ENCODE results near the gene VSTM2A.
"Not testable (repeated sequence)": the region's sequence is repeated elsewhere in the genome, so short reads cannot be mapped to it uniquely, and the experiment has no call there.

The VSTM2A gene, protein sequence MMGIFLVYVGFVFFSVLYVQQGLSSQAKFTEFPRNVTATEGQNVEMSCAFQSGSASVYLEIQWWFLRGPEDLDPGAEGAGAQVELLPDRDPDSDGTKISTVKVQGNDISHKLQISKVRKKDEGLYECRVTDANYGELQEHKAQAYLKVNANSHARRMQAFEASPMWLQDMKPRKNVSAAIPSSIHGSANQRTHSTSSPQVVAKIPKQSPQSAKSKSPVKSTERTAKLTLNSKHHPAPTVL

DNA sequence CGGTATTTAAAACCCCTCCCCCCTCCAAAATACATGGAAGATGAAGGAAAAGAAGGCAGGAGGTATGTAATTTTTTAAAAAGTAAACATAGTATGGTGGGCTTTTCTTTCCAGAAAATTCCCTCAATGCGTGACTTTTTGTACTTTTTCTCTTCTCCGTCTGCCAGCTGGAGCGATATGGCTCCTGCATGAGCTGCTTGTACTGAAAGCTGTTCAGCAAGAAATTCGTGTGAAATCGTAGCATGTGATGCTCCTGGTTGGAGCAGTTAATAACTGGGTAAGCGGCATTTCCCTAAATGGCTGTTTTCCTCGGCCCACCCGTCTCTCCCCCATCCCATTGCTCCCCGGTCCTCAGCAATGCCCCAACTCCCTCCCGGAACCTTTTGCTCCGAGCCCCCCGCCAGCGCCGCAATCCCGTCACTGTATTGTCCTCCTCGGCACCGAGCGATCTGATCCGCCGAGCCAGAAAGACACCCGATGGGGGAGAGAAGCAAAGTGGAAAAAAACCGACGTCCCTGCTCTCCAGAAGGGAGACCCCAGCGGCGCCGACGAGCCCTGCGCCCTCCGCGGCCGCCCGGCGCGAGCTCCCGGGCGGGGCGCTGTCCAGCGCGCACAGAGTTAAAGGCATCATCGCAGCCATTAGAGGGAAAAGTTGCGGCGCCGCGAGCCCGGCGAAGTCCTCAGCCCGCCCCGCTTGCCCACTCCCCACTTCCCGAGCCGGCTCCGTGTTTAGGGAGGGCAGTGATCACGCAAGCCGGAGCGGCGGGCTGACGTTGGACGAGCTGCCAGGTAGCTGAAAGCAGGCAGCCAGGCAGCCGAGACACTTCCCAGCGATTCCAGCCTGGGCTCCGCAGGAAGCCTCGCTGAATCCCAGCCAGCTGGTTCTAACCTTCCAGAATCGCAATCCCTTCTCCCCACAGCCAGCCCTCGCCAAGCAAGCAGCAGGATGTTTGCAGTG is at the start of gene VSTM2A:
TSS of gene VSTM2A (plus strand) at position 707 of the 957 bp plus-strand sequence. CDS start 356 bp downstream, outside the sequence.
- no peak for DNase-seq

DNA sequence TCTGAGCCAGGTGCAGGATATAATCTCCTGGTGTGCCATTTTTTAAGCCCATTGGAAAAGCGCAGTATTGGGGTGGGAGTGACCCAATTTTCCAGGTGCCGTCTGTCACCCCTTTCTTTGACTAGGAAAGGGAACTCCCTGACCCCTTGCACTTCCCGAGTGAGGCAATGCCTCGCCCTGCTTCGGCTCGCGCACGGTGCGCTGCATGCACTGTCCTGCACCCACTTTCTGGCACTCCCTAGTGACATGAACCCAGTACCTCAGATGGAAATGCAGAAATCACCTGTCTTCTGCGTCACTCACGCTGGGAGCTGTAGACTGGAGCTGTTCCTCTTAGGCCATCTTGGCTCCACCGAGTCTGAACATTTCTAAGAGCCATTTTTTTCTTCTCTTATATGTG is 37.6 kb upstream of the VSTM2A start:
- DNase-seq: not testable (repeated sequence)

DNA sequence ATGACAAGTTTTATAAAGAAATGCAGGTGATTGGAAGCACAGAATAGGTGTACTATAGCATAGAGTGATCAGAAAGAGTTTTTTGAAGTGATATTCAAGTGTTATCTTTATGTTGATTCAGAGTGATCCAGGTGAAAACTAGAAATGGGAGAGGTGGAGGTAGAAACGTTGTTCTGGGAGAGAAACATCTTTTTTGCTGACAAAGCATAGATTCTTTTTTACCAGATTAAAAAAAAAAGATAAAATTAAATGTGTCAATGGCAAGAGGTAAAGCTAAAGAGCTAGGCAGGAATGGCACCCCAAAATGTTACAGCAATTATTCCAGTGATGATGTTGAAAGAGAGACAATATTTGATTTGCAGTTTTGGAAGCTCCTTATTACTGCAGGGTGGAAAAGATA is 12.6 kb upstream of the VSTM2A start:
- no peak for DNase-seq

DNA sequence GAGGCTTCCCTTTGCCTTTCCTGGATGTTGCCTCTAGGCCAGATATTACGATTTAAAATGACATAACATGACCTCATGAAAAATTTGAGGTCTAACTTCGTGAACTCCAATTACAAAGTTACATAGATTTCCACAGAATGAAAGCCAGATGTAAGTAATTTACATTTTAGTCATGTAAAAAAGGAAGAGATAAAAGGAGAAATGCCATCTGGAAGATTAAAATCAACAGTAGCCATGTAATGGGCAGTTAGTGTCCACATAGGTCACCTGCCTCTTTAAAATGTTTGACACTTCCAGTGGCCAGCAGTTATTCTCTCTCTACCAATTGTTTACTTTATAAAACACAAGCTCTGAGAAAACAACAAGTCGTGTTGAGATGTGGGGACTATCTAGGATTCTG is 4.1 kb upstream of the VSTM2A start:
- no peak for DNase-seq

DNA sequence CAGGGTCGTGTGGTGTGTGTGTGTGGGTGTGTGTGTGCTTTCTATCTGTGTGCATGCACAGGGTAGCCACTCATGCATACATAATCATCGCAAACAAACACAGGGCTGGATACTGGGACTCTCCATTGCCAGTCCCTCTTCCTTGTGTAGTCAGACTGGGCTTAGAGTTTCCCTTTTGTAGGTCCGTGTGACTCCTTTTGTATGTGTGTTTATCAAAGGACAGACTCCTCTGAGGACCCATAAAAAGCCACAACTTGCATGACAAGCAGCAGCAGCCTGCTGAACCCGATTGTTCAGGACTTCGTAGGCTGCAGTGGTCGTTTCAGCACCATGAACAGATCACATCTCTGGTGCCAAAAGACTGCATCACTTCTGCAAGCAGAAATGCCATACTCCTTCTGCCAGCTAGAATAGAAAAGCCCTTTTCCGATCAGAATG is 895 bp downstream of the VSTM2A start:
- DNase-seq: no peak

DNA sequence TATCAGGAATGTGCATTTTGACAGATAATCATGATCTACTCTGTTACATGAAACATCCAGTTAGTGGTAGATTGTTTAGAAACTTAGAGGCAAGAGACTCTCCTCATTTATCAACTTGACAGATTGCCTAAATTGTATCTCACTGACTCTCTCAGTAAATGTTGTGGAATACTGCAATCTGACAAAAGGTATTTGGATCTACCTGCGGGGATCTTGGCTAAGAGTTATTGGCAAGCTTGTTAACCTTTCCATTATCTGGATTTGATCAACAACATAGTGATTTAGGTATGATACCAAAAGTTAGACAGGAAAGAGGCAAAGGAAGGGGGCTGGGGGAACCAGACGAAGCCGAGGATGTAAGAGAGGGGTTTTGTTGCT is 2.0 kb downstream of the VSTM2A start:
- DNase-seq: no peak

DNA sequence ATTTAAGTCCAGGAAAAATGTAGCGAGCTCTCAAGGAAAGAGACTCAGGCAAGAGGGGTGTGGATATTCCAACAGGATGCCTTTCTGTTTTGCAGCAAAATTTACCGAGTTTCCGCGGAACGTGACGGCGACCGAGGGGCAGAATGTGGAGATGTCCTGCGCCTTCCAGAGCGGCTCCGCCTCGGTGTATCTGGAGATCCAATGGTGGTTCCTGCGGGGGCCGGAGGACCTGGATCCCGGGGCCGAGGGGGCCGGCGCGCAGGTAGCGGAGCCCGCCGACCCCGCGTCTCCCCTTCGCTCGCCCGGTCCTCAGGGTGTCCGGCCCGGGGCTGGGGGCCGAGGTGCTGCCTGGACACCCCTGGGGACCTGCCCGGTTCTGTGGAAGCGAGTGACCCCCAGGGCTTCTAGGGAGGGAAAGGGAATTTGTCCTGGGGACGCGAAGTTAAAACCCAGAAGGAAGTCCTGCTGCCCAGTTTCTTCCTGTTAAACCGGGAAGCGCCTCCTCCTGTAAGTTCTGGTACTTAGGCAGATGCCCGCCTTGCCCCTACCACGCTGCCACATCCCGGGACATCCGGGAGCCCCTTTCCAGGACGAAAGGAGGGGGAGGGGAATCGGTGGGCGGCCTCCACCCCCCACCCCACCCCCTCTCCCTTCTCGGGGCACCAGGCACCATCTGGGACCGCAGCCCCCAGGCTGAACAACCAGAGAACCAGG is 2.5 kb downstream of the VSTM2A start:
- DNase-seq: no peak

DNA sequence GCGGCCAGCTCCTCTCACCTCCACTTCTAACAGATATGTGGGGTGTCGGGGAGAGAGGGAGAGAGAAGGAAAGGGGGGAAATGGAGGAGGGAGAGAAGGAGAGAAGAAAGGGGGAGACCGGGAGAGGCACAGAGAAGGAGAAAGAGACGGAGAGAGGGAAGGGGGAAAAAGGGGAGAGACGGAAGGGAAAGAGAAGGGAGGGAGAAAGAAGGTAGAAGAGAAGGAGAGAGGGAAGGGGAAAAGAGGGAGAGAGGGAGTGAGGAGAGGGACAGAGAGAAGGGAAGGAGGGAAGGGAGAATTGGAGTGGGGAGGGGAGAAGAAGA is 3.0 kb downstream of the VSTM2A start:
- no peak for DNase-seq

DNA sequence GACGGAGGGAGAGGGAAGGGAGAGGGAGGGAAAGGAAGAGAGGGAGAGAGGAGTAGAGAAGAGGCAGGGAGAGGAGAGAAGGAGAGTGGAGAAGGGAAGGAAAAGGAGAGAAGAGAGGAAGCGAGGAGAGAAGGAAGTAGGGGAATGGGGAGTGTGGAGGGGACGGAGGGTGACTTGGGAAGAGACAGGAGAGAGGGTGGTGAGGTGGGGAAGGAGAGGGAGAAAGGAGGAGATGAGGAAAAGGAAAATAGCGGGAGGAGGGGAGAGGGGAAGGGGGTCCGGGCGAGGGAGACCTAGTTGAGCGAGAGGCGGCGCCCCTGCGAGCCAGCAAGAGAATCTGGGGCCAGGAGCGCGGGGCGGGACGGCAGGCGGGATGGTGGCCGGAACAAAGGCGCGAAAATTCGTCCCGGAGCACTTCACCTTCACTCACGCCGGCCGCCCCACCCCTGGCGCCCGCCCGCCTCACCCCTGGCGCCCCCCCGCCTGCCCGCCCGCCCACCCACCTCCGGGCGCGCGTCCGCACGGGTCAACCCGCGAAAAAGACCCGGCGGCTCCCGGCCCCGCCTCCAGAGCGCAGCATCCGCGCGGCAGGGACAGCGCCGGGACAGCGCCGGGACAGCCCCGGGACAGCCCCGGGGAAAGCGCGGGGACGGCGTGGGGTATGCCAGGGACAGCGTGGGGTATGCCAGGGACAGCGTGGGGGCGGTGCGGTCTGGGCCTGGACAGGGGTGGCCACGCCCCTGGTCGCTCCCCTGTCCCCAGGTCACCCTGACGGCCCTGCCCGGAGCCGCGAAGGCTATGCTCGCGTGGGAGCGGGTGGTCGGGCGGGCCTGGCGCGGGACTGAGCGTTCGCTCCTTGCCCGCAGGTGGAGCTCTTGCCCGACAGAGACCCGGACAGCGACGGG is 4.2 kb downstream of the VSTM2A start:
- no peak for DNase-seq

DNA sequence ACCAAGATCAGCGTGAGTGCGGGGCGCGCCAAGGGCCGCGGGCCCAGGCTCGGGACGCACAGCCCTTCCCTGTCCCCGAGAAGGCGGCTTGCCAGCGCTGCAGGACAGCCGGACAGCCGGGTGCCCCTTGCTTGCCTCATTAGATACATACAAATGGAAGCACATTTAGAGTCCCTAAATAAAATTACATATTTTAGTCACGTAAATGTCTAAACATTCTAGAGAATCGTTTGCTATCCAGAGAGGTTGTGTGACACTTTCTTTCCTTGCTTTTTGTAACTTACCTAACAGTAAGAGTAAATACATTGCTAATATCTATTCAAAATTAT is 4.8 kb downstream of the VSTM2A start:
- no peak for DNase-seq

DNA sequence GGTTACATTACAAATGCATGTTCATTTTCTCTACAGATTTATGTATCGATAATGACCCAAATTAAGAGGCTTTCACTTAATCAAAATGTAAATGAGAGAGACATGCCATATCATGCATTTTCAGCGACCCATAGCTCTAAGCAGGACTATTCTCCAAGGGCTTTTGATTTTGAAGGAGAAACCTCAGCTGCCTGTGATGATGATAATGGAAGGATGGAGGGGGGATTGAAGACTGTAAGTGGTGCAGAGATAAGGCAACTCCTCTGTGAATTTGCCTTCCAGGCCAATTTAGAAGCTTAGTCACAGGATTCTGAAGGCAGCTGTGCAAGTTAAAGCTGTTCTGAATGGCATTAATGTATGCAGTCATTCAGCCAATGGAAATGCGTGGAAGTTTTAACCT is 8.3 kb downstream of the VSTM2A start:
- no peak for DNase-seq

DNA sequence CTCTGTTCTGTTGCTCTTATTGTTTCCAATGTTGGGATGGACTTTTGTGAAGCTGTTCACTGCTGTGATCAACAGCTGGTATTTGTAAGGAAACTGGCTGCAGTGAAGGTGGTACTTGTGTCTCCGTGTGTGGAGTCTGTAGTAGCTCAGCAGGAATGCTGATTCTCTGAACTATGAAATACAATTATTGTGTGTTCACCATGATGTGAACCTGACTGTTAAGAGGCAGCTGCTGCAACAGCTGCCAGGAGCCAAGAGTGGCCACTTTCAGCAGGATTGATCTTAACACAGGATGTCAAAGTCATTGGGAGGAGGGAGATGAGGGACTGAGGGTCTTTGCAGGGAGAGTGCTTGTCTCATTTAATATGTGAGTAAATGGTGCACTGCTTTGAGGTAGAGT is 13.9 kb downstream of the VSTM2A start:
- DNase-seq: no peak

DNA sequence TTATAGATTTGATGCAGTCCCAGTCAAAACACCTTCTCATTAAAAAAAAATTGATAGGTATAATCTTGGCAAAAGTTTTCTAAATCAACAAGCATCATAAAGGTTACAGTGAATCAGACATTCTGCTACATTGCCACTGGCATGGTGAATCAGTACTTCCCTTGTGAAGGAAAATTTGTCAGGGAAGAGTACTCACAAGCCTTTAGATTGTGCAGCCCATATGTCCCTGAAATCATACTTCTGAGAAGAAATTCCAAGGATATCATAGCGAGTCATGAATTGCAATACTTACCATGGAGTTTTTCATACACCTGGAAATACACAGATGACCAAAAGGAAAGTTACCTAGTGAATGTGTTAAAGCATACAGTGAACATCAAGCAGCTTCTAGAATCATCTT is 17.2 kb downstream of the VSTM2A start:
- no peak for DNase-seq

DNA sequence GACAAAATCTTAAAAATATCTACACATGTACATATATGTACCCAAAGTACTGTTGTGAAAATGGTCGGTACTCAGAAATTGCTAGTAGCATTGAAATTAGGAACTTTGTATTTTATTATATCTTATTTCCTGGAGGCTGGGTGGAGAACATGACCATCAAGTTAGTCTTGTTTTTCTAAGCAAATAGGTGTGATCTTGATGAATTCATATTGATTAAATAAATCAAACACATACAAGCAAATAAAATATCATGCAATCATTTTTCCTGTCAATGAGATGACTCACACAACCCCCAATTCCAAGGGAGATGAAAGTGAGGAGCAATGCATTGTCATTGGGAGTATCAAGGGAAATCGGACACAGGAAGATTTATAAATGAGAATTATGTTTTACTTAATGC is 18.0 kb downstream of the VSTM2A start:
- DNase-seq: no peak

DNA sequence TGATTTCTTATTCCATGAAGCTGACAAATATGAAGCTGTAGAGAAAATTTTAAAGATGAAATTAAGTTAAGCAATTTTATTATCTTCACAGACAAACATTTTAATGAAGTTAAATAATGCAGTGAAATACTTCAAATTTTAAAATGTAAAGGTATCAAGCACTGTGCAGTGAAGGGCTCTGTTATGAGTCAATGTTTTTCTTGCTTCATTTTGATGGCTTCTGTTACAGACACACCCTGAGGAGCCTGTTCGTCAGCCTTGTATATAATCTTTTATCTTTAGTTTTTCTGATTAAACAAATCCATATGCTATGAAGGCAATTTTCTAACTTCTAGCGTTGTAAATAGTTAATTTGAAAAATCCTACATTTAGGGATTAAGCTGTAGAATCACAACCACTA is 18.5 kb downstream of the VSTM2A start:
- DNase-seq: no peak

DNA sequence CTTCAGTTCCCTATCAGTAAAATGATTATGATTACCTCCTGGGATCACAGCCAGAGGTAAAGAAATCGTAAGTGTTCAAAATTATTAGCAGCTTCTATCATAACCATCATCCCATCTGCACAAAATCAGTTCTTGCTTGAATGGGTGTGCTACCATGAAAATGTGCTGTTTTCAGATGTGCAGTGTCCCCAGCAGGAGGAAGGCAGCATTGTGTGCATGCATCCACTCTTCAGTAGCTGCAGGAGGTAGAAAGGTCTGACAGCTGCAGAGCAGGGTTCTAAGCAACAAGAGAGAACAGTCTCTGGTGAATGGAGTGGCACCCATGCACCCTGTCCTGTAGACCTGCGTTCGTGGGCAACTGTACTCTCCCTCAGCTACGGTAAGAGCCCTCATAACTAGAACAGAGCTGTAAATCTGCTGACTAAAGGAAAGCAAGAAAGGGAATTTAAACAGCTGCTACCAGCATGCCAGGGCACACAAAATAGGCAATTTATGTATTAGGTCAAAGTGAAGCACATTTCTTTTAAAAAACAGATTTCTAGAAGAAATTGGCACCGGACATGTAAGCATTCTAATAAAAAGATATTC is 21.2 kb downstream of the VSTM2A start:
- DNase-seq: no peak

DNA sequence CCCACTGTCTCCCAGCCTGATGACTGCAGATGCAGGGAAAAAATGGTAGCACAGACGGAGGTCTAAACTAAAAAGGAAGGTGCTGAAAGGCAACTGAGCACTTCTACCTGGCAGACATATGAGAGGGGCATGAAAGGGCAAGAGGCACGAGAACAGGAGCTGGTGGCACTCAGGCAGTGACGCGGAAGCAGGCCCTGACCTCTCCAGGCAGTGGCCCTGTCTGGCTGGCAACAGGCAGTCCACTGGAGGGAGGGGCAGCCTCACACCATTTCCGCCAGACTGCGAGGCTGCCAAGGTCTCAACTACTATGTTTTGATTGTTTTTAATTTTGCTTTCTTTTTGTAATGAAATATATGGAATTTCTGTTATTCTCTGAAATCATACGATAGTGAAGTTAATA is 23.3 kb downstream of the VSTM2A start:
- no peak for DNase-seq

DNA sequence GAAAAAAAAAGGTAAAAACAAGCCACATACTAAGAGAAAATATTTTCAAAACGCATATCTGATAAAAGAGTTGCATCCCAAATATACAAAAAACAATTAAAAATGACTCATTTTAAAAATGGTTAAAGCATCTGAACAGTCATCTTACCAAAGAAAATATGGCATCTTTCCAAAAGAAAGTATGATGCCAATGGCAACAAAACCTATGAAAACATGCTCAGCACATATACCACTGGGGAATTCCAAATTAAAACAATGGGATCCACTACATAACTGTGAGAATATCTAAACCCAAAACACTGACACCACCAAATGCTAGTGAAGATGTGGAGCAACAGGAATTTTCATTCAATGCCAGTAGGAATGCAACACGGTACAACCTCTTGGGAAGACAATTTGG is 39.3 kb downstream of the VSTM2A start:
- DNase-seq: no peak

DNA sequence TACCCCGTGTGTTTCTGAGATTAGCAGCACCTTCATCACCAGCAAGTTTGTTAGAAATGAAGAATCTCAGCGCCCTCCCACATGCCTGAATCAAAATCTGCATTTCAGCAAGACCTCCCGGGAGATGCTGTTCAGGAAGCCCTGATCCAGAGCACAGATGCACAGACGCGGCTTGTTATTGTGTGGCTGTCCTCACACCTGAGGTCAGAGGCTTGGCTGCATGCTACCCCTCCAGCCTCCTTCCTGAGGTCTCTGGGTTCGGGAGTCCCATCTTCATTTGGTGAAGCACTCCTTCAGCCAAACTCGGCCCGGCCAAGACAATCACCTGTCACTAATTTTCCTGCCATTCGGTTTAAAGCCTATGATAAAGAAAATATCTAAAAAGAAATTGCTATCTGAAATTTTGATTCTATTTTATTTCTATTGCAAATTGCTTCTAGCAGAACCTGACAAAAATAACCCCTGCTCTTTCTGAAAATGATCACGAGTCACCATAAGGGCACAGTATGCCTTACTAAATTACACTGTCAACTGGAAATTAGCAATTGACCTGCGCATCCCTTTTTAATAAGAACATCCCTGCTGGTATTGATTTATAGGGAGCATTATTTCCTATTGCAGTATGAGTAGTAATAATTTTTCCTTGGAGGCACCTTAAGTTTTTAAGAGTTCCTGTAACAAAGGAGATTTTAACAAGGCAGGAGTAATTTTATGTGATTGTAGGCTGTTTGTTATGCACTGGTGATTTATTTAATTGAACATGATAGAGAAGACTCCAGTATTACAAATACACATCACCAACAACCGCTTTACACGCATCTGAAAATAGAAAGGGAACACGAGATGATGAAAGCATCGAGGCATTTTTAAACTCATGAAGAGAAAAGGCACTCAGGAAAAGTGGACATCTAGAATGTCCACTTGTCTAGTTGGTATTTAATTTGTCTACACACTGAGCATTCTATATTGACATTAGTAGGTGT is 49.5 kb downstream of the VSTM2A start:
- DNase-seq: no peak

DNA sequence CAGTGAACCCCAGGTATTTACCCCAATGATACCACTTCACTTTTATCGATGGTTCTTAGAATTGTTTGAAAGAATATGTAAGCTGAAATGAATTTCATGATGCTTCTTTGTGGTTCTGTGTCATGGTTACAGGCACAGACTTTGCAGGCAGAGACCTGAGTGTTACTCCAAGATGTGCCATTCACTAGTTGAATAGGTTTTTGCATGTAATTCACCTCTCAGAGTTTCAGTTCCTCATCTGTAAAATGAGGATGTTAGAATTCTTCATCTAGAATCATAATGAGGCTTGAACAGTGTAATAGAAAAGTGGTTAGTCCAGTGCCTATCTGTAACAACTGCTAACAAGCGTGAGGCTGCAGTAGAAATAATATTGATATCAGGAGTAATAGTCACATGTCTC is 54.6 kb downstream of the VSTM2A start:
- DNase-seq: no peak

DNA sequence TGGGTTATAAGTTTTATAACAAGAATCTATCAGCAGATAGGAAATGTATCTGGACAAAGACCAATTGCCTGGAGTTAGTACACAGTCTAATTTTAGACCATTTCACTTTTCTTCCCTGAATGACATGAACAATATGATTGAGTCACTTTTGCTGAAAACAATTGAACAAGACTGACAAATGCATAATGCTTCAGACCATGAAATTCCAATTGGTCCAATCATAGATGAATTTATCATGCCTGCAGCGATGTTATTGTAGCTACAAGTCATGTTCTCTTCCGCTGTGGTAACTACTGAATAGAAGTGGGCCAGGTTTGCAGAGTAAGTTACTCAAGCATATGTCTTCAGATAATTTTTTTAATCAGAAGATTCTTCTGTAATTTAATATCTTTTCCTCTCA is 73.4 kb downstream of the VSTM2A start:
- no peak for DNase-seq

Measured in activated effector memory CD4-positive, alpha-beta T cell treated with anti-CD3 and anti-CD28 coated beads, Interleukin-2, amount 50 U/mL, for 16 hours (primary cell).